Pons (tissue), 1 donor: Measurements from ENCODE around the gene SEC61A2.
A peak's percentile ranks its signal among the peaks of the same experiment; 100 is the strongest.
"Not testable (repeated sequence)": the region's sequence is repeated elsewhere in the genome, so short reads cannot be mapped to it uniquely, and the experiment has no call there.

ENCODE experiments used
- DNase-seq: peaks from one replicate; pipeline ENCODE4 v3.0.0-alpha.2; 2016; ENCODE audit warnings: low spot score

SEC61A2 gene

GRCh38 chr10:12129222-12130111, at the start of gene SEC61A2:
TSS of gene SEC61A2 (plus strand) at chr10:12129677. CDS start at chr10:12129788, 111 bp downstream.
- DNase-seq: peak; percentile 90

DNA sequence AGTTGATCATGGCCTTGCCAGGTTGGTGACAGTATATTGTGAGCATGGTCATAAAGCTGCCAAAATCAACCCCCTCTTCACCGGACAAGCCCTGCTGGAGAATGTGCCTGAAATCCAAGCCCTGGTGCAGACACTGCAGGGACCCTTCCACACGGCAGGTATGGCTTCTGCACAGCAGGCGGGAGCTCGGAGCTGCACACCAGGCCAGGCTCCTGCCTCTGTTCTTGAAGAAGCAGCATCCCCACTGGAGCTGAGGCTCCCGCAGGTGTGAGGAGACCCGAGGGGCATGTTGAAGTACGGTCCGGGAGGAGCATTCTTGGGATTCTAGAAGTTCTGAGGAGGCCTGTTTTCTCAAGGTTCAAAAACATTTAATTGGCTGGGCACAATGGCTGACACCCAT, 48.0 kb upstream of the SEC61A2 start:
- DNase-seq: no peak

GRCh38 chr10:12081879-12082557, 47.5 kb upstream of the SEC61A2 start:
- no peak for DNase-seq

DNA sequence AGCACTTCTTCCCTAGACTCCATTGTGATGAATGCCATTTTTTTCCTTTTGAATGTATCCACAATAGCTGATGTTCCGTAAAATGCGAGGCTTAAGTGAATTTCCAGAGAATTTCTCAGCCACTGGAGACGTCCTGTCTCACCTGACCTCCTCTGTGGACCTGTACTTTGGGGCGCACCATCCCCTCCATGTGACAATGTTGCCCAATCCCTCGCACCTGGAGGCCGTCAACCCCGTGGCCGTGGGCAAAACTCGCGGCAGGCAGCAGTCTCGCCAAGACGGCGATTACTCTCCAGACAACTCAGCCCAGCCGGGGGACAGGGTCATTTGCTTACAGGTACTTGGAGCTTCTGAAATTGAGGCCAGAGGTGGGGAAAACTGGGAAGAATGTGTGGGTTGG, 40.6 kb upstream of the SEC61A2 start:
- DNase-seq: no peak

DNA sequence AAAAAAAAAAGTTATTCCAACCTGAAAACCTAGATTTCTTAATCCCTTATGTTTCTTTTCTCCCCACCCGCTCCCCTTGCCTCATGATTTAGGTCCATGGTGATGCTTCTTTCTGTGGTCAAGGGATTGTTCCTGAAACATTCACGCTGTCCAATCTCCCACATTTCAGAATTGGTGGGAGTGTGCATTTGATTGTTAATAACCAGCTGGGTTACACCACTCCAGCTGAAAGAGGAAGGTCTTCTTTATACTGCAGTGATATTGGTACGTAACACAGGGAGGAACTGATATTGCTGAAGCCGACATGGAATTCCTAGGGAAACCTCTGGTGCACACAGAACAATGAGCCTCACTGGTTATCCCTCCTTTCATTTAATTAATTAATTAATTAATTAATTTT, 38.1 kb upstream of the SEC61A2 start:
- no peak for DNase-seq

DNA sequence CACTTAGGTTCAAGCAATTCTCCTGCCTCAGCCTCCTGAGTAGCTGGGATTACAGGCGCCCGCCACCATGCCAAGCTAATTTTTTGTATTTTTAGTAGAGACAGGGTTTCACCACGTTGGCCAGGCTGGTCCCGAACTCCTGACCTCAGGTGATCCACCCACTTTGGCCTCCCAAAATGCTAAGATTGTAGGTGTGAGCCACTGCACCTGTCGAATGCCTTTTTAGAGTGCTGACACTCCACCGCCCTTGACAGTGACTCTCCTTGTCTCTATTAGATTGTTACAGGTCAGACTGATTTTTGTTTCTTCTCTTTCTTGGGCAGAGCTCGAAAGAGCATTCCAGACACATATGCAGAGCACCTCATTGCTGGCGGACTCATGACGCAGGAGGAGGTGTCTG, 32.1 kb upstream of the SEC61A2 start:
- DNase-seq: not testable (repeated sequence)

- DNase-seq: no peak
These were observed 31.7 kb upstream of the SEC61A2 start for GRCh38 chr10:12097791-12098190.

GRCh38 chr10:12098966-12099365, 30.5 kb upstream of the SEC61A2 start:
- DNase-seq: no peak

DNA sequence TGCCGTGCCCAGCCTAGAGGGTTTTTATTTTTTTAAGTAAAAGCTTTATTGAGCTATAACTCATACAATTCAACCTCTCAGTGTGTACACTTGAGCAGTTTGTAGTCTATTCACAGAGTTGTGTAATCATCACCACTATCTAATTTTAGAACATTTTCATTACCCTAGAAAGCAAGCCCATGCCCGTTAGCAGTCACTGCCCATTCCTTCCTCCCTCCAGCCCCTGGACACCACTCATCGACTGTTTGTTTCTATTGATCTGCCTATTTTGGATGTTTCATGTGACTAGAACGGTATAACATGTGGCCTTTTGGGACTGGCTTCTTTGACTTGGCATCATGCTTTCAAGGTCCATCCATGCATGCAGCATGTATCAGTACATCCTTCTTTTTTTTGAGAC, 25.7 kb upstream of the SEC61A2 start:
- peak; percentile 42 for DNase-seq

GRCh38 chr10:12107781-12108180, 21.7 kb upstream of the SEC61A2 start:
- no peak for DNase-seq

DNA sequence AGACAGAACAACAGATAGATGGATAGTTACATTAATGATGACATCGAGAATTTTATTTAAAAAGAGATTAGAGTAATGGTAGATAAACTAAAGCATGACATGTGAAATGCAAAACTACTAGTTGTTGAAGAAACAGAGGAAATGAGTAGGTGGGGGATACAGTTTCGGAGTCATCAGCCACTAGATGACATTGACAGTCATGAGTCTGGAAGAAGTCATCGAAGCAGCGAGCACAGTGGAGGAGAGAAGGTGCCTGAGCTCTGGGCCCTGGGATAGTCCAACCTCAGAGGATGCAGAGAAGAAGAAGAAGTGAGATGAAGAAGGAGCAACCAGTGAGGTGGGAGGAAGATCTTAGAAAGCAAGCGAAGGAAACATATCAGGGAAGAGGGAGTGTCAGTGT, 20.2 kb upstream of the SEC61A2 start:
- DNase-seq: no peak

GRCh38 chr10:12111528-12111927, 17.9 kb upstream of the SEC61A2 start:
- DNase-seq: no peak

GRCh38 chr10:12113627-12114026, 15.8 kb upstream of the SEC61A2 start:
- no peak for DNase-seq

- DNase-seq: no peak
These were observed 7.8 kb upstream of the SEC61A2 start for GRCh38 chr10:12121673-12122072.

- DNase-seq: peak; percentile 84
These were observed 878 bp downstream of the SEC61A2 start for GRCh38 chr10:12130237-12130872.

- no peak for DNase-seq
These were observed 6.2 kb downstream of the SEC61A2 start for GRCh38 chr10:12135631-12136030.

GRCh38 chr10:12140038-12140437, 10.6 kb downstream of the SEC61A2 start:
- no peak for DNase-seq

DNA sequence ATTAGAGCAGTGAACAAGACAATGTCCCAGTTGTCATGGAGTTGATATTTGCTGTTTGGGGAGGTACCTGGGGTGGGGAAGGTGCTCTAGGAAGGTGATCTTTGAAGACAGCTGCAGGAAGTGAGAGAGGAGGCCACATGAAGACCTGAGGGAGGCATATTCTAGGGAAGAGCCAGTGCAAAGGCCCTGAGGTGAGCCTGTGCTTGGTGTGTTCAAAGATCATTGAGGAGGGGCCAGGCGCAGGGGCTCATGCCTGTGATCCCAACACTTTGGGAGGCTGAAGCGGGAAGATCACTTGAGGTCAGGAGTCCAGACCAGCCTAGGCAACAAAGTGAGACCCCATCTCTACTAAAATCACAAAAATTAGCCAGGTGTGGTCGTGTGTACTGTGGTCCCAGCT, 15.1 kb downstream of the SEC61A2 start:
- no peak for DNase-seq

- no peak for DNase-seq
These were observed 20.7 kb downstream of the SEC61A2 start for GRCh38 chr10:12150163-12150562.

- DNase-seq: no peak
These were observed 25.0 kb downstream of the SEC61A2 start for GRCh38 chr10:12154516-12154915.

DNA sequence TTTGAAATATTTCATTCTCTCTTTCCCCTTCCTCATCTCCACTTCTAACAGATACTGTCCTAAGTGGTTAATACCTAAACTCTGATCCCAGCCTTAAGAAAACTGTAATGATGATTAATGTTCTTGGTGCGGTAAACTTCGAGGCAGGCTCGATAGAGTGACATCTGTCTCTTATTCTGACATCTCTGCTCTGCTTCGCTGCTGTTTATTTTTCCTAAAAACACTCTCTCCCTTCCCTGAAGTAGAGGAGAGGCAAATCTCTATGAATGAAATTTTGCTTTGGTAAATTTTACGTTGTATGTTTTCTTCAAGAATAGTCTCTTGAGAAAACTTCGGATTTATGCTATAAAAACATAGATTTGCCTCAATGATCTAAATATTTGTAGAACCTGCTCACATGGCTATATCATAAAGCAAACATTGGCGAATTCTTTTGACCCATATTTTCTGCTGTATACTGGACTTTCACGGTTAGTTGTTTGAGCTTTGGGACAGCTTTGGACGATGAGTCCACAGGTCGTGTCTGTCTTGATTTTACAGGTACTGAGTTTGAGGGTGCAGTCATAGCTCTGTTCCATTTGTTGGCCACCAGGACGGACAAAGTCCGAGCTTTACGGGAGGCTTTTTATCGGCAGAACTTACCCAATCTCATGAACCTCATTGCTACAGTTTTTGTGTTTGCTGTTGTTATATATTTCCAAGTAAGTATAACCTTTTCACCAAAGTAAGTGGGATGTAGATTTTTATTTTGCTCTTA, 27.1 kb downstream of the SEC61A2 start:
- DNase-seq: no peak

- no peak for DNase-seq
These were observed 28.6 kb downstream of the SEC61A2 start for GRCh38 chr10:12158111-12158510.
